SK-N-SH (cell line): ENCODE data around the gene SCG2. TPM values are rescaled to one million over a fixed set of nuclear protein-coding genes. Genes with fewer than 3 reads are reported as not detected.

Source experiments
- CTCF ChIA-PET: fragments of 300-600, 350-600 bp; formaldehyde crosslinking; extraction: SDS; loops from one replicate; lab custom pipeline; 2021; lab: Yijun Ruan, JAX
- POLR2A ChIA-PET: fragments of 350-600 bp; sonication (Branson Sonifier 250); formaldehyde crosslinking; extraction: SDS; loops from one replicate; lab custom pipeline; 2020; ENCODE audit warnings: antibody characterized with exemption, inconsistent platforms; lab: Yijun Ruan, JAX
- DNase-seq: peaks from one replicate; pipeline ENCODE4 v3.0.0; 2012
- H2AFZ ChIP-seq: fragments of 200-600 bp; sonication (generic); 2 replicates; pipeline ENCODE4 v1.8.1; 2016; ENCODE audit warnings: antibody characterized with exemption, mild to moderate bottlenecking, low read depth
- H3F3A ChIP-seq: fragments of 200-600 bp; sonication (generic); replicated peaks from 2 replicates; pipeline ENCODE3; 2016; ENCODE audit warnings: antibody characterized with exemption, mild to moderate bottlenecking; ENCODE audit not compliant: insufficient read depth
- H3K27ac ChIP-seq, 2 experiments: fragments of 200-500 bp in 1 of 2; fragments of 200-600 bp in 1 of 2; sonication (Bioruptor generic) in 1 of 2; sonication (generic), shearing (Covaris generic) in 1 of 2; 2 replicates each; pipeline versions ENCODE4 v1.5.1 to v1.6.1; 2014 to 2016; ENCODE audit warnings: low read depth in 2 of 2, inconsistent platforms in 1 of 2, low read length in 1 of 2, mild to moderate bottlenecking in 1 of 2, mixed read lengths in 1 of 2
- H3K27me3 ChIP-seq: fragments of 200-600 bp; sonication (generic), shearing (Covaris generic); 2 replicates; pipeline ENCODE4 v1.6.1; 2016; ENCODE audit warnings: mixed run types; ENCODE audit not compliant: insufficient read depth
- H3K36me3 ChIP-seq, 2 experiments: fragments of 200-500 bp in 1 of 2; fragments of 200-600 bp in 1 of 2; sonication (Bioruptor generic) in 1 of 2; sonication (generic) in 1 of 2; replicated peaks in 1 of 2; 2 replicates each; pipeline versions ENCODE3 to v1.5.1; 2014 to 2016; ENCODE audit warnings: low read length in 1 of 2, mild to moderate bottlenecking in 1 of 2; ENCODE audit not compliant: insufficient read depth in 2 of 2, control insufficient read depth in 1 of 2
- H3K4me1 ChIP-seq, 2 experiments: fragments of 200-500 bp in 1 of 2; fragments of 200-600 bp in 1 of 2; sonication (Bioruptor generic) in 1 of 2; sonication (generic), shearing (Covaris generic) in 1 of 2; 2 replicates each; pipeline versions ENCODE4 v1.5.1 to v1.6.1; 2014 to 2016; ENCODE audit warnings: low read depth in 1 of 2, low read length in 1 of 2, mixed run types in 1 of 2; ENCODE audit not compliant: insufficient read depth in 2 of 2, control insufficient read depth in 1 of 2
- H3K4me2 ChIP-seq: fragments of 200-600 bp; sonication (generic), shearing (Covaris generic); 2 replicates; pipeline ENCODE4 v1.6.1; 2017; ENCODE audit warnings: mixed run types
- H3K4me3 ChIP-seq, 2 experiments: fragments of 200-500 bp in 1 of 2; fragments of 200-600 bp in 1 of 2; sonication (Bioruptor generic) in 1 of 2; sonication (generic), shearing (Covaris generic) in 1 of 2; 2 replicates each; pipeline versions ENCODE4 v1.5.1 to v1.8.1; 2014 to 2016; ENCODE audit warnings: low read depth in 2 of 2, inconsistent platforms in 1 of 2, low read length in 1 of 2, mild to moderate bottlenecking in 1 of 2, mixed read lengths in 1 of 2, moderate library complexity in 1 of 2
- H3K79me2 ChIP-seq: fragments of 200-600 bp; sonication (generic); 2 replicates; pipeline ENCODE4 v1.8.1; 2017; ENCODE audit warnings: mild to moderate bottlenecking; ENCODE audit not compliant: insufficient read depth
- H3K9ac ChIP-seq: fragments of 200-600 bp; sonication (generic); 2 replicates; pipeline ENCODE4 v1.6.1; 2017; ENCODE audit warnings: mixed run types
- H3K9me2 ChIP-seq: fragments of 200-600 bp; sonication (generic); 2 replicates; pipeline ENCODE4 v1.6.1; 2017; ENCODE audit warnings: mixed run types
- H3K9me3 ChIP-seq: fragments of 200-600 bp; sonication (generic); 2 replicates; pipeline ENCODE4 v1.6.1; 2017; ENCODE audit warnings: mixed run types, mild to moderate bottlenecking, moderate library complexity
- H4K20me1 ChIP-seq: fragments of 200-600 bp; sonication (generic); 2 replicates; pipeline ENCODE4 v1.6.1; 2017; ENCODE audit warnings: mild to moderate bottlenecking, mixed run types; ENCODE audit not compliant: insufficient read depth
- CHD2 ChIP-seq: fragments of 150-350 bp; IDR thresholded peaks from 2 replicates; pipeline ENCODE4 v1.6.1; 2018; ENCODE audit warnings: low read length; ENCODE audit not compliant: partially characterized antibody
- EP300 ChIP-seq, 2 experiments: IDR thresholded peaks; 2 replicates each; pipeline versions ENCODE4 v1.4.0 to v1.6.1; 2012; ENCODE audit warnings: borderline replicate concordance in 1 of 2, low read depth in 1 of 2, low read length in 1 of 2
- FOSL2 ChIP-seq: IDR thresholded peaks from 2 replicates; pipeline ENCODE4 v1.4.0; 2012; ENCODE audit warnings: low read depth, mild to moderate bottlenecking, moderate library complexity, borderline replicate concordance
- FOXJ3 ChIP-seq: sonication (generic); formaldehyde crosslinking; IDR thresholded peaks from 2 replicates; pipeline ENCODE4 v1.5.1; 2020; ENCODE audit warnings: mild to moderate bottlenecking, missing genetic modification reagents
- GABPA ChIP-seq: IDR thresholded peaks from 2 replicates; pipeline ENCODE4 v1.4.0; 2012; ENCODE audit warnings: low read depth, mild to moderate bottlenecking
- NRF1 ChIP-seq: IDR thresholded peaks from 2 replicates; pipeline ENCODE4 v1.6.1; 2012; ENCODE audit warnings: low read depth, mild to moderate bottlenecking, low read length
- PBX3 ChIP-seq: IDR thresholded peaks from 2 replicates; pipeline ENCODE4; 2012
- POLR2AphosphoS5 ChIP-seq: IDR thresholded peaks from 2 replicates; pipeline ENCODE4 v1.6.1; 2012; ENCODE audit warnings: low read depth, low read length
- RAD21 ChIP-seq: IDR thresholded peaks from 2 replicates; pipeline ENCODE4 v1.6.1; 2012; ENCODE audit warnings: mild to moderate bottlenecking, low read length
- REST ChIP-seq: IDR thresholded peaks from 2 replicates; pipeline ENCODE4 v1.6.1; 2012; ENCODE audit warnings: mild to moderate bottlenecking, low read depth, low read length, moderate library complexity
- RXRA ChIP-seq: IDR thresholded peaks from 2 replicates; pipeline ENCODE4 v1.4.0; 2012; ENCODE audit warnings: low read depth, mild to moderate bottlenecking, borderline replicate concordance
- SMC3 ChIP-seq: IDR thresholded peaks from 2 replicates; pipeline ENCODE4 v1.6.1; 2012; ENCODE audit warnings: low read depth, low read length, improper control_type of control experiment
- TEAD4 ChIP-seq: IDR thresholded peaks from 2 replicates; pipeline ENCODE4 v1.4.0; 2012; ENCODE audit warnings: mild to moderate bottlenecking, borderline replicate concordance; ENCODE audit not compliant: insufficient read depth
- USF1 ChIP-seq: IDR thresholded peaks from 2 replicates; pipeline ENCODE4 v1.4.0; 2012; ENCODE audit warnings: low read depth, borderline replicate concordance
- YY1 ChIP-seq: IDR thresholded peaks from 2 replicates; pipeline ENCODE4 v1.4.0; 2012; ENCODE audit warnings: low read depth, mild to moderate bottlenecking
- WGBS: methylation state at CpG from one replicate; pipeline ENCODE4 v1.1.6; 2017; ENCODE audit warnings: low lambda C conversion rate; 5-methylcytosine and 5-hydroxymethylcytosine counted together
- polyA plus RNA-seq, 3 experiments: library from polyadenylated mRNA; depleted of rRNA; stranded (reverse); fragments of >200 nt; gene quantifications; 2 replicates each; pipeline ENCODE4 v1.2.3, GENCODE V29; 2012

The SCG2 gene
- polyA plus RNA-seq, 1 of the 3 experiments (the other 2 are of a cell fraction), result 373 TPM

- TF ChIP-seq REST, result no peak
- peak; percentile 94 for TF ChIP-seq FOSL2
- no peak for TF ChIP-seq RXRA
- peak; percentile 62; the same call in 1 of the 2 replicates for TF ChIP-seq POLR2AphosphoS5
- TF ChIP-seq NRF1, result no peak
- TF ChIP-seq GABPA, result no peak
- TF ChIP-seq, all 33 proteins: peak for 8
Observed at GRCh38 chr2:223563462-223563861, 38.7 kb downstream of the SCG2 start (continued).

DNA sequence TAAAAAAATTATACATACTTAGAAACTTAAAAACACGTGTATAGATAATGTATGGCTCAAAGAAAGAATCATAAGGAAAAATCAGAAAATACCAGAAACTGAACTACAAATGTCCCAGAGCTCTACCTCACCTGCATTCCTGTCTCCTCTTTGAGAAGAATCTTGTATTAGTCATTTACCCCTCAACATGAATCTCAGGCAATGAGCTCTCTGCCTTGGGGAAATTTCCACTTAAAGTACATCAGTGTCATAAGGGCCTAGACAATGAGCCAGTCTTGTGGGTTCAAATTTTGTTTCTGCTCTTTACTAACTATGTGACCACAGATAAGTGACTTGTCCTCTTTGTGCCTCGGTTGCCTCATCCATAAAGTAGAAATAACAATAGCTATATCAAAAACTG lies 40.1 kb downstream of the SCG2 start:
- no peak overlapping the region for H2AFZ ChIP-seq
- no peaks in the 10 kb centered on the region for H4K20me1 ChIP-seq
- no peaks in the 10 kb centered on the region for H3K27me3 ChIP-seq
- no peak overlapping the region for H3K9ac ChIP-seq
- DNase-seq, result no peak
- no peaks in the 10 kb centered on the region for H3K9me2 ChIP-seq
- TF ChIP-seq RAD21 (no peak), TEAD4 (no peak), NRF1 (no peak), RXRA (no peak), CHD2 (no peak), YY1 (no peak), FOXJ3 (CRISPR knock-in tag) (no peak), GABPA (no peak), SMC3 (no peak), PBX3 (no peak), USF1 (no peak), EP300 (IDR thresholded peaks at IDR 0.05; ENCODE audit: borderline replicate concordance in 1 of 2, low read depth in 1 of 2, low read length in 1 of 2) (no peak)
- H3K4me3 ChIP-seq, result no peak overlapping the region
- POLR2A ChIA-PET, result no interaction called here
- 90% methylated on average over 2 of the region's 2 CpGs for WGBS
- H3F3A ChIP-seq, result peaks cover 28% of the 10 kb centered on the region
- CTCF ChIA-PET, result interaction anchor here (1.1 kb wide), 1 partner anchor 38 kb away, joined by 3 read pairs; no protein-coding TSS in a partner anchor
- H3K9me3 ChIP-seq, result no peaks in the 10 kb centered on the region
- H3K36me3 ChIP-seq, result no peaks in the 10 kb centered on the region
- peaks cover 2 to 22% of the 10 kb centered on the region in 2 experiments for H3K4me1 ChIP-seq
- no peak overlapping the region for H3K27ac ChIP-seq
- no peaks in the 10 kb centered on the region for H3K79me2 ChIP-seq
- H3K4me2 ChIP-seq, result no peak overlapping the region
